Stromal cell of bone marrow (primary cell): Measurements from ENCODE around the gene TRO.

Experiments
- DNase-seq: peaks from one replicate; pipeline ENCODE4 v3.0.0-alpha.2; 2012; ENCODE audit warnings: low read depth

Gene TRO

GRCh38 chrX:54964766-54965497 lies 44.3 kb downstream of the TRO start:
- no peak for DNase-seq

GRCh38 chrX:54977387-54977786 lies 56.8 kb downstream of the TRO start:
- no peak for DNase-seq

- DNase-seq = no peak
These were observed 57.8 kb downstream of the TRO start for GRCh38 chrX:54978448-54978847.

GRCh38 chrX:54979432-54979831 lies 58.8 kb downstream of the TRO start:
- no peak for DNase-seq

- no peak for DNase-seq
These were observed 59.7 kb downstream of the TRO start for GRCh38 chrX:54980334-54980733.
